ENCODE measurements around the gene CD3E. TPM values are rescaled to one million over a fixed set of nuclear protein-coding genes. Genes with fewer than 3 reads are reported as not detected.

Gene CD3E
- polyA plus RNA-seq, 6 donors from 2014 or later = 0.73 to 2.9 (median 1.7) TPM

- ATAC-seq (ENCODE audit: low read depth in 2 of 2) (no peak), DNase-seq (no peak)
- peaks cover 34 to 46% (median 41%) of the 10 kb centered on the region in 3 donors for H3K27me3 Mint-ChIP-seq
- no peaks in the 10 kb centered on the region for H3K36me3 Mint-ChIP-seq
- peaks cover 5 to 10% (median 6%) of the 10 kb centered on the region in 3 donors for H3K4me1 Mint-ChIP-seq
- H3K4me3 Mint-ChIP-seq = no peak overlapping the region
- no peak overlapping the region for H3K27ac Mint-ChIP-seq
- H3K9me3 Mint-ChIP-seq = peaks cover 0 to 2% (median 0%) of the 10 kb centered on the region in 7 donors
Observed at GRCh38 chr11:118276422-118276821, 28.1 kb upstream of the CD3E start.

- Mint-ChIP-seq H3K4me3 (no peak overlapping the region), H3K9me3 (peaks cover 0 to 2% (median 0%) of the 10 kb centered on the region in 7 donors), H3K27me3 (peaks cover 26 to 37% (median 36%) of the 10 kb centered on the region in 3 donors), H3K27ac (no peak overlapping the region), H3K4me1 (peaks cover 10 to 15% (median 11%) of the 10 kb centered on the region in 3 donors), H3K36me3 (no peaks in the 10 kb centered on the region)
- DNase-seq (no peak), ATAC-seq (ENCODE audit: low read depth in 2 of 2) (no peak)
Observed at GRCh38 chr11:118277312-118277711, 27.2 kb upstream of the CD3E start.

- H3K36me3 Mint-ChIP-seq = no peaks in the 10 kb centered on the region
- DNase-seq (peak; percentile 17), ATAC-seq (ENCODE audit: low read depth in 2 of 2) (peak; percentile 79 to 82)
- peaks cover 0 to 4% (median 0%) of the 10 kb centered on the region in 7 donors for H3K9me3 Mint-ChIP-seq
- peak overlapping the region in 2 of 6 donors; percentile 10 to 16 for H3K27ac Mint-ChIP-seq
- peaks cover 5 to 14% (median 8%) of the 10 kb centered on the region in 3 donors for H3K27me3 Mint-ChIP-seq
- peak overlapping the region in 3 of 8 donors; percentile 19 to 60 (median 48) for H3K4me3 Mint-ChIP-seq
- peaks cover 10 to 18% (median 14%) of the 10 kb centered on the region in 3 donors for H3K4me1 Mint-ChIP-seq
Observed at GRCh38 chr11:118281284-118281683, 23.2 kb upstream of the CD3E start.

GRCh38 chr11:118282606-118283005 lies 21.9 kb upstream of the CD3E start:
- H3K27me3 Mint-ChIP-seq = peaks cover 5 to 9% (median 5%) of the 10 kb centered on the region in 3 donors
- H3K4me1 Mint-ChIP-seq = peaks cover 10 to 20% (median 14%) of the 10 kb centered on the region in 3 donors
- no peaks in the 10 kb centered on the region for H3K36me3 Mint-ChIP-seq
- ATAC-seq (ENCODE audit: low read depth in 2 of 2) = no peak
- no peak for DNase-seq
- H3K9me3 Mint-ChIP-seq = peaks cover 0 to 4% (median 0%) of the 10 kb centered on the region in 7 donors
- H3K4me3 Mint-ChIP-seq = no peak overlapping the region
- H3K27ac Mint-ChIP-seq = no peak overlapping the region

- Mint-ChIP-seq H3K4me1 (peaks cover 10 to 20% (median 14%) of the 10 kb centered on the region in 3 donors), H3K4me3 (no peak overlapping the region), H3K27me3 (peaks cover 5 to 9% (median 5%) of the 10 kb centered on the region in 3 donors), H3K9me3 (peaks cover 0 to 4% (median 0%) of the 10 kb centered on the region in 7 donors), H3K27ac (no peak overlapping the region), H3K36me3 (no peaks in the 10 kb centered on the region)
- DNase-seq = no peak
- ATAC-seq (ENCODE audit: low read depth in 2 of 2) = no peak
Observed at GRCh38 chr11:118283037-118283636, 21.4 kb upstream of the CD3E start.

GRCh38 chr11:118283756-118284350 lies 20.7 kb upstream of the CD3E start:
- Mint-ChIP-seq H3K36me3 (no peaks in the 10 kb centered on the region), H3K27me3 (peaks cover 1 to 9% (median 2%) of the 10 kb centered on the region in 3 donors), H3K4me1 (peaks cover 10 to 20% (median 14%) of the 10 kb centered on the region in 3 donors), H3K9me3 (peaks cover 0 to 4% (median 0%) of the 10 kb centered on the region in 7 donors), H3K27ac (no peak overlapping the region), H3K4me3 (no peak overlapping the region)
- DNase-seq = no peak
- ATAC-seq (ENCODE audit: low read depth in 2 of 2) = no peak

- no peak for ATAC-seq (ENCODE audit: low read depth in 2 of 2)
- Mint-ChIP-seq H3K4me3 (no peak overlapping the region), H3K9me3 (peaks cover 0 to 4% (median 0%) of the 10 kb centered on the region in 7 donors), H3K27ac (no peak overlapping the region), H3K27me3 (peaks cover 10 to 28% (median 12%) of the 10 kb centered on the region in 3 donors), H3K4me1 (peaks cover 8 to 12% (median 9%) of the 10 kb centered on the region in 3 donors), H3K36me3 (no peaks in the 10 kb centered on the region)
- no peak for DNase-seq
Observed at GRCh38 chr11:118286545-118286944, 18.0 kb upstream of the CD3E start.

- DNase-seq = no peak
- Mint-ChIP-seq H3K4me1 (peaks cover 5 to 10% (median 6%) of the 10 kb centered on the region in 3 donors), H3K4me3 (no peak overlapping the region), H3K27ac (no peak overlapping the region), H3K9me3 (peaks cover 0 to 4% (median 0%) of the 10 kb centered on the region in 7 donors), H3K27me3 (peaks cover 15 to 32% (median 16%) of the 10 kb centered on the region in 3 donors), H3K36me3 (no peaks in the 10 kb centered on the region)
- ATAC-seq (ENCODE audit: low read depth in 2 of 2) = no peak
Observed at GRCh38 chr11:118287006-118287405, 17.5 kb upstream of the CD3E start.

- no peak for ATAC-seq (ENCODE audit: low read depth in 2 of 2)
- DNase-seq = no peak
- H3K9me3 Mint-ChIP-seq = no peaks in the 10 kb centered on the region
- no peak overlapping the region for H3K27ac Mint-ChIP-seq
- no peak overlapping the region for H3K4me3 Mint-ChIP-seq
- peaks cover 2 to 6% (median 4%) of the 10 kb centered on the region in 3 donors for H3K4me1 Mint-ChIP-seq
- no peaks in the 10 kb centered on the region for H3K36me3 Mint-ChIP-seq
- H3K27me3 Mint-ChIP-seq = peaks cover 20 to 43% (median 23%) of the 10 kb centered on the region in 3 donors
Observed at GRCh38 chr11:118289401-118289800, 15.1 kb upstream of the CD3E start.

- ATAC-seq (ENCODE audit: low read depth in 2 of 2) (peak; percentile 32 to 38), DNase-seq (peak; percentile 5)
- Mint-ChIP-seq H3K36me3 (no peaks in the 10 kb centered on the region), H3K4me3 (no peak overlapping the region), H3K27me3 (peaks cover 24 to 39% (median 28%) of the 10 kb centered on the region in 3 donors), H3K9me3 (no peaks in the 10 kb centered on the region), H3K27ac (no peak overlapping the region), H3K4me1 (peaks cover 2 to 6% (median 4%) of the 10 kb centered on the region in 3 donors)
Observed at GRCh38 chr11:118290923-118291322, 13.6 kb upstream of the CD3E start.

GRCh38 chr11:118291477-118292135 lies 12.9 kb upstream of the CD3E start:
- H3K4me3 Mint-ChIP-seq = no peak overlapping the region
- H3K27me3 Mint-ChIP-seq = peaks cover 24 to 34% (median 28%) of the 10 kb centered on the region in 3 donors
- no peak for DNase-seq
- peaks cover 2 to 6% (median 4%) of the 10 kb centered on the region in 3 donors for H3K4me1 Mint-ChIP-seq
- H3K9me3 Mint-ChIP-seq = no peaks in the 10 kb centered on the region
- no peaks in the 10 kb centered on the region for H3K36me3 Mint-ChIP-seq
- ATAC-seq (ENCODE audit: low read depth in 2 of 2) = no peak
- H3K27ac Mint-ChIP-seq = peak overlapping the region in 1 of 6 donors; percentile 17

- ATAC-seq (ENCODE audit: low read depth in 2 of 2) = no peak
- DNase-seq = no peak
- no peak overlapping the region for H3K27ac Mint-ChIP-seq
- H3K9me3 Mint-ChIP-seq = no peaks in the 10 kb centered on the region
- peaks cover 24 to 34% (median 28%) of the 10 kb centered on the region in 3 donors for H3K27me3 Mint-ChIP-seq
- no peak overlapping the region for H3K4me3 Mint-ChIP-seq
- H3K36me3 Mint-ChIP-seq = no peaks in the 10 kb centered on the region
- H3K4me1 Mint-ChIP-seq = peaks cover 0 to 6% (median 4%) of the 10 kb centered on the region in 3 donors
Observed at GRCh38 chr11:118294053-118294452, 10.5 kb upstream of the CD3E start.

- no peak for ATAC-seq (ENCODE audit: low read depth in 2 of 2)
- Mint-ChIP-seq H3K27me3 (peaks cover 24 to 28% (median 28%) of the 10 kb centered on the region in 3 donors), H3K27ac (no peak overlapping the region), H3K36me3 (no peaks in the 10 kb centered on the region), H3K4me3 (no peak overlapping the region), H3K9me3 (no peaks in the 10 kb centered on the region), H3K4me1 (peaks cover 0 to 6% (median 4%) of the 10 kb centered on the region in 3 donors)
- no peak for DNase-seq
Observed at GRCh38 chr11:118295199-118295598, 9.3 kb upstream of the CD3E start.

Measured in naive B cell (primary cell).